Neural cell (in vitro differentiated cells): ENCODE results near the gene ZHX3. TPM values are rescaled to one million over a fixed set of nuclear protein-coding genes. Genes with fewer than 3 reads are reported as not detected.

Experiments
- H2AFZ ChIP-seq: fragments of 200-600, 300-800 bp; sonication (generic), shearing (Covaris generic); 2 replicates; pipeline ENCODE4 v1.6.0; 2014; ENCODE audit warnings: low read depth, mild to moderate bottlenecking, antibody characterized with exemption, low read length, moderate library complexity
- H3F3A ChIP-seq: fragments of 200-600 bp; shearing (Covaris generic); 2 replicates; pipeline ENCODE4 v1.6.1; 2016; ENCODE audit warnings: mild to moderate bottlenecking, moderate library complexity, mixed read lengths, antibody characterized with exemption, low read length; ENCODE audit not compliant: insufficient read depth, poor library complexity, severe bottlenecking
- H3K27ac ChIP-seq: fragments of 200-600, 300-800 bp; sonication (generic), shearing (Covaris generic); 2 replicates; pipeline ENCODE4 v1.5.1; 2014; ENCODE audit warnings: mild to moderate bottlenecking, low read length, moderate library complexity
- H3K27me3 ChIP-seq: fragments of 300-800, 200-600 bp; sonication (generic), shearing (Covaris generic); 2 replicates; pipeline ENCODE4 v1.6.0; 2014; ENCODE audit warnings: mild to moderate bottlenecking, low read depth, low read length, moderate library complexity; ENCODE audit not compliant: insufficient read depth
- H3K36me3 ChIP-seq: fragments of 300-800, 200-600 bp; sonication (generic), shearing (Covaris generic); 2 replicates; pipeline ENCODE4 v1.5.1; 2014; ENCODE audit warnings: mild to moderate bottlenecking, antibody characterized with exemption, low read length, moderate library complexity; ENCODE audit not compliant: insufficient read depth
- H3K4me2 ChIP-seq: fragments of 300-800, 200-600 bp; sonication (generic), shearing (Covaris generic); 2 replicates; pipeline ENCODE4 v1.6.0; 2014; ENCODE audit warnings: mild to moderate bottlenecking, low read length
- H3K4me3 ChIP-seq: fragments of 300-800, 200-600 bp; sonication (generic), shearing (Covaris generic); 2 replicates; pipeline ENCODE4 v1.5.1; 2014; ENCODE audit warnings: mild to moderate bottlenecking, low read length, moderate library complexity
- H3K79me2 ChIP-seq: fragments of 200-600 bp; shearing (Covaris generic); replicated peaks from 2 replicates; pipeline ENCODE4 v1.6.0; 2014; ENCODE audit warnings: mild to moderate bottlenecking, low read length, moderate library complexity; ENCODE audit not compliant: insufficient read depth
- H3K9ac ChIP-seq: fragments of 300-800, 200-600 bp; sonication (generic), shearing (Covaris generic); 2 replicates; pipeline ENCODE4 v1.6.1; 2016; ENCODE audit warnings: mild to moderate bottlenecking, low read length, mixed read lengths
- H3K9me2 ChIP-seq: fragments of 200-600 bp; shearing (Covaris generic); 2 replicates; pipeline ENCODE4 v1.6.1; 2016; ENCODE audit warnings: mild to moderate bottlenecking, low read length, mixed read lengths; ENCODE audit not compliant: insufficient read depth
- H3K9me3 ChIP-seq: fragments of 200-600, 300-800 bp; sonication (generic), shearing (Covaris generic); 2 replicates; pipeline ENCODE4 v1.6.1; 2016; ENCODE audit warnings: mild to moderate bottlenecking, mixed run types, low read length, moderate library complexity, mixed read lengths
- H4K20me1 ChIP-seq: fragments of 200-600 bp; shearing (Covaris generic); 2 replicates; pipeline ENCODE4 v1.6.1; 2016; ENCODE audit warnings: mild to moderate bottlenecking, mixed run types; ENCODE audit not compliant: insufficient read depth
- EP300 ChIP-seq: fragments of 450-650 bp; conservative IDR thresholded peaks from 2 replicates; pipeline ENCODE4 v1.6.1; 2014; ENCODE audit warnings: antibody characterized with exemption, mild to moderate bottlenecking, moderate library complexity; ENCODE audit not compliant: poor library complexity, severe bottlenecking
- EZH2 ChIP-seq: fragments of 200-600, 300-800 bp; shearing (Covaris generic), sonication (generic); IDR thresholded peaks from 2 replicates; pipeline ENCODE4 v1.6.1; 2014; ENCODE audit warnings: antibody characterized with exemption, low read length, borderline replicate concordance, mild to moderate bottlenecking; ENCODE audit not compliant: insufficient read depth, poor library complexity, severe bottlenecking
- MXI1 ChIP-seq: fragments of 450-650 bp; conservative IDR thresholded peaks from 2 replicates; pipeline ENCODE4 v1.6.1; 2014; ENCODE audit warnings: antibody characterized with exemption, mild to moderate bottlenecking; ENCODE audit not compliant: poor library complexity, severe bottlenecking
- POLR2AphosphoS5 ChIP-seq: IDR thresholded peaks from 2 replicates; pipeline ENCODE4 v1.6.1; 2012
- RAD21 ChIP-seq: fragments of 450-650 bp; conservative IDR thresholded peaks from 2 replicates; pipeline ENCODE4 v1.6.1; 2014; ENCODE audit warnings: antibody characterized with exemption, mild to moderate bottlenecking, moderate library complexity
- REST ChIP-seq: IDR thresholded peaks from 2 replicates; pipeline ENCODE4 v1.6.1; 2012; ENCODE audit warnings: borderline replicate concordance
- SMC3 ChIP-seq: fragments of 450-650 bp; conservative IDR thresholded peaks from 2 replicates; pipeline ENCODE4 v1.6.1; 2014; ENCODE audit warnings: antibody characterized with exemption, mild to moderate bottlenecking, moderate library complexity; ENCODE audit not compliant: poor library complexity
- TAF1 ChIP-seq: IDR thresholded peaks from 2 replicates; pipeline ENCODE4 v1.6.1; 2012; ENCODE audit warnings: low read depth
- polyA plus RNA-seq: library from polyadenylated mRNA; depleted of rRNA; stranded (reverse); fragments of >200 nt; gene quantifications from 2 replicates; pipeline ENCODE4 v1.2.3, GENCODE V29; 2014
- TF ChIP-seq, protein P1 (sequence below): fragments of 450-650 bp; IDR thresholded peaks from 2 replicates; pipeline ENCODE4 v1.5.1; 2014; ENCODE audit warnings: antibody characterized with exemption, mild to moderate bottlenecking, moderate library complexity; ENCODE audit not compliant: poor library complexity, severe bottlenecking

The ZHX3 gene
- polyA plus RNA-seq, 1 donor from 2014 or later = 10.3 TPM

DNA sequence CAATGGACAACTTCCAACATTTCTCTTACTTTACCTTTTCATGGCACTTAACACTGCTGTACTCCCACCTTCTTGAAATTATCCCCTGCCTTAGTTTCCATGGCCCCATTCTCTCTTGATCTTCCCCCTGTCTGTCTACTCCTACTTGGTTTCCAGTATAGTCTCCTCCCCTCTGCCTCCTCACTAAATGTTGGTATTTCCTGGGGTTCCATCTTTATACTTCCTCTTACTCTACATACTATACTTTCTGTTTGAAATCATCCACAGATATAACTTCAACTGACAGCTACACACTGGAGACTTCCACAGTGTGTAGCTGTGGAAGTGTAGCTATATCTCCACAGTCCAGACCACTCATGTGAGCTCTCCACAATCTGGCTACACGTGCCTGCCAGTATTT, 13.5 kb downstream of the ZHX3 start:
- Histone ChIP-seq H3K4me2 (no peak overlapping the region), H2AFZ (no peak overlapping the region), H3K79me2 (no peaks in the 10 kb centered on the region), H3K36me3 (no peaks in the 10 kb centered on the region), H3K9me3 (no peaks in the 10 kb centered on the region), H3K9ac (no peak overlapping the region), H3K9me2 (no peaks in the 10 kb centered on the region), H3K4me3 (no peak overlapping the region), H3F3A (no peaks in the 10 kb centered on the region), H4K20me1 (no peaks in the 10 kb centered on the region), H3K27me3 (no peaks in the 10 kb centered on the region), H3K27ac (no peak overlapping the region)
- no peak for TF ChIP-seq REST

DNA sequence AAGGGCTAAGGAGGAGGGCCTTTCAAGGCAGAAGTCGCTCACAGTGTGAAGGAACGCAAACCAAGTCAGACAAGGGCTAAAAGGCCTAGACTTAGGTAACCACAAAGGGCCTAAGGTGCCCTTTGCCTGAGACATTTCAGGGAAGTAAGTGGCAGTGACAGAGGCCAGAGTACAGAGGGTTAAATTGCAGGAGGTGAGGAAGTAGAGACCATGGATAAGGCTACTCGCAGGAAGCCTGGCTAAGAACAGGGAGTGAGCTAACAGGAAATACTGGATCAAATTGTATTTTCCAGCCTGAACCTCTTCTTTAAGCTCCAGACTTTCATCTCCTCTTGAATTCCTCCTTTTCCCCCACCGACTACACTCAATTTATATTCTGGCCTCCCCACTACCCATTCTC, 16.6 kb downstream of the ZHX3 start:
- Histone ChIP-seq H3K9me2 (no peaks in the 10 kb centered on the region), H3K79me2 (no peaks in the 10 kb centered on the region), H3K4me3 (no peak overlapping the region), H3K9ac (no peak overlapping the region), H2AFZ (no peak overlapping the region), H3K9me3 (no peaks in the 10 kb centered on the region), H4K20me1 (no peaks in the 10 kb centered on the region), H3K36me3 (no peaks in the 10 kb centered on the region), H3K4me2 (no peak overlapping the region), H3K27me3 (no peaks in the 10 kb centered on the region), H3K27ac (peak overlapping the region; percentile 50), H3F3A (no peaks in the 10 kb centered on the region)
- TF ChIP-seq REST (no peak), SMC3 (no peak), EZH2 (no peak), EP300 (no peak), MXI1 (no peak), RAD21 (no peak), POLR2AphosphoS5 (no peak), TAF1 (no peak)
- TF ChIP-seq, protein P1, sequence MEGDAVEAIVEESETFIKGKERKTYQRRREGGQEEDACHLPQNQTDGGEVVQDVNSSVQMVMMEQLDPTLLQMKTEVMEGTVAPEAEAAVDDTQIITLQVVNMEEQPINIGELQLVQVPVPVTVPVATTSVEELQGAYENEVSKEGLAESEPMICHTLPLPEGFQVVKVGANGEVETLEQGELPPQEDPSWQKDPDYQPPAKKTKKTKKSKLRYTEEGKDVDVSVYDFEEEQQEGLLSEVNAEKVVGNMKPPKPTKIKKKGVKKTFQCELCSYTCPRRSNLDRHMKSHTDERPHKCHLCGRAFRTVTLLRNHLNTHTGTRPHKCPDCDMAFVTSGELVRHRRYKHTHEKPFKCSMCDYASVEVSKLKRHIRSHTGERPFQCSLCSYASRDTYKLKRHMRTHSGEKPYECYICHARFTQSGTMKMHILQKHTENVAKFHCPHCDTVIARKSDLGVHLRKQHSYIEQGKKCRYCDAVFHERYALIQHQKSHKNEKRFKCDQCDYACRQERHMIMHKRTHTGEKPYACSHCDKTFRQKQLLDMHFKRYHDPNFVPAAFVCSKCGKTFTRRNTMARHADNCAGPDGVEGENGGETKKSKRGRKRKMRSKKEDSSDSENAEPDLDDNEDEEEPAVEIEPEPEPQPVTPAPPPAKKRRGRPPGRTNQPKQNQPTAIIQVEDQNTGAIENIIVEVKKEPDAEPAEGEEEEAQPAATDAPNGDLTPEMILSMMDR = no peak
